KMS-11 (cell line): Measurements from ENCODE around the gene ECHS1.

Experiments
- H2AFZ ChIP-seq: fragments of 200-600 bp; sonication (generic); 2 replicates; pipeline ENCODE4 v1.6.1; 2016; ENCODE audit warnings: antibody characterized with exemption, mixed run types, low read depth
- H3K27ac ChIP-seq: fragments of 200-600 bp; sonication (generic); 2 replicates; pipeline ENCODE4 v1.6.1; 2016; ENCODE audit warnings: mild to moderate bottlenecking, mixed run types
- H3K27me3 ChIP-seq: fragments of 200-600 bp; sonication (generic); 2 replicates; pipeline ENCODE4 v1.6.1; 2017; ENCODE audit warnings: mild to moderate bottlenecking, low read depth, mixed run types, moderate library complexity; ENCODE audit not compliant: insufficient read depth
- H3K36me3 ChIP-seq: fragments of 200-600 bp; sonication (generic); 2 replicates; pipeline ENCODE4 v1.6.1; 2017; ENCODE audit warnings: mild to moderate bottlenecking, mixed run types; ENCODE audit not compliant: insufficient read depth
- H3K4me1 ChIP-seq: fragments of 200-600 bp; sonication (generic); 2 replicates; pipeline ENCODE4 v1.6.1; 2016; ENCODE audit warnings: mild to moderate bottlenecking, low read depth, mixed run types; ENCODE audit not compliant: poor library complexity, severe bottlenecking
- H3K4me2 ChIP-seq: fragments of 200-600 bp; sonication (generic); 2 replicates; pipeline ENCODE4 v1.7.0; 2016; ENCODE audit warnings: mild to moderate bottlenecking, mixed run types
- H3K4me3 ChIP-seq: fragments of 200-600 bp; sonication (generic); IDR thresholded peaks from 2 replicates; pipeline ENCODE4 v1.6.1; 2017; ENCODE audit warnings: low read depth, low read length, mixed read lengths; ENCODE audit not compliant: insufficient read depth
- H3K79me2 ChIP-seq: fragments of 200-600 bp; sonication (generic); 2 replicates; pipeline ENCODE4 v1.6.1; 2016; ENCODE audit warnings: low read depth, mixed run types; ENCODE audit not compliant: insufficient read depth
- H3K9ac ChIP-seq: fragments of 200-600 bp; sonication (generic); 2 replicates; pipeline ENCODE4 v1.6.1; 2016; ENCODE audit warnings: mild to moderate bottlenecking, mixed run types
- H4K20me1 ChIP-seq: fragments of 200-600 bp; sonication (generic); 2 replicates; pipeline ENCODE4 v1.6.1; 2016; ENCODE audit warnings: mild to moderate bottlenecking, mixed run types; ENCODE audit not compliant: insufficient read depth
- TF ChIP-seq, protein P1 (sequence below): fragments of 200-600 bp; sonication (generic); conservative IDR thresholded peaks from 2 replicates; pipeline ENCODE4 v1.6.1; 2017; ENCODE audit warnings: low read depth, mild to moderate bottlenecking, antibody characterized with exemption, low read length, moderate library complexity, mixed read lengths

ECHS1 gene

DNA sequence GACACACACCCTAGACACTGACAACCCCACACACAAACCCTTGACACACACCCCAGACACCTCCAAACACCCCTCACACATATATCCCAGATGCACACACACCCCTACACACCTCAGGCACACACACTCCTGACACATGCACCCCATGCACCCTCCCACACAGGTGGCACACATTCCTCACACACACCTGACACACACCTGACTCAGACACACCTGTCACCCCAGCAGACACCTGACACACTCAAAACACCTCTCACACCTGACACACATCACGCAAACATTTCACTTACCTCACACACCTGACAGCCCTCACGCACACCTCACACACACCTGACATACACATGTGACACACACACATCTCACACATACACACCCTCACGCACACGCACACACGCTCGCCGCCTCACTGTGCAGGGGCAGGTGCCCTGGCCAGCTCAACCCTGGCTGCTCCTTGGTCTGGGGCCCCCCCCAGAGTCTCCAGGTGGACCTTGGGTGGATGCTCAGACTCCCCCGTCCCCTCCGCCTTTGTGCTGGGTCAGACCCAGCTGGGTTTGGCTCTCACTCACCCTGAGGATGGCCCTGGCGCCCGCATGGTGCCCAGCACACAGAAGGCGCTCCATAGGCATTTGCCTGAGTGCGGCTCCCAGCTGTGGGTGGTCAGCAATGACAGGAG lies 33.3 kb downstream of the ECHS1 start:
- Histone ChIP-seq H2AFZ (no peak overlapping the region), H3K27me3 (peaks cover 20% of the 10 kb centered on the region; the same call in 1 of the 2 replicates), H3K4me3 (no peak overlapping the region), H3K27ac (no peak overlapping the region), H3K36me3 (no peaks in the 10 kb centered on the region), H3K79me2 (no peaks in the 10 kb centered on the region), H3K9ac (no peak overlapping the region), H4K20me1 (no peaks in the 10 kb centered on the region), H3K4me2 (no peak overlapping the region), H3K4me1 (no peaks in the 10 kb centered on the region)
- TF ChIP-seq, protein P1, sequence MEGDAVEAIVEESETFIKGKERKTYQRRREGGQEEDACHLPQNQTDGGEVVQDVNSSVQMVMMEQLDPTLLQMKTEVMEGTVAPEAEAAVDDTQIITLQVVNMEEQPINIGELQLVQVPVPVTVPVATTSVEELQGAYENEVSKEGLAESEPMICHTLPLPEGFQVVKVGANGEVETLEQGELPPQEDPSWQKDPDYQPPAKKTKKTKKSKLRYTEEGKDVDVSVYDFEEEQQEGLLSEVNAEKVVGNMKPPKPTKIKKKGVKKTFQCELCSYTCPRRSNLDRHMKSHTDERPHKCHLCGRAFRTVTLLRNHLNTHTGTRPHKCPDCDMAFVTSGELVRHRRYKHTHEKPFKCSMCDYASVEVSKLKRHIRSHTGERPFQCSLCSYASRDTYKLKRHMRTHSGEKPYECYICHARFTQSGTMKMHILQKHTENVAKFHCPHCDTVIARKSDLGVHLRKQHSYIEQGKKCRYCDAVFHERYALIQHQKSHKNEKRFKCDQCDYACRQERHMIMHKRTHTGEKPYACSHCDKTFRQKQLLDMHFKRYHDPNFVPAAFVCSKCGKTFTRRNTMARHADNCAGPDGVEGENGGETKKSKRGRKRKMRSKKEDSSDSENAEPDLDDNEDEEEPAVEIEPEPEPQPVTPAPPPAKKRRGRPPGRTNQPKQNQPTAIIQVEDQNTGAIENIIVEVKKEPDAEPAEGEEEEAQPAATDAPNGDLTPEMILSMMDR, result no peak

DNA sequence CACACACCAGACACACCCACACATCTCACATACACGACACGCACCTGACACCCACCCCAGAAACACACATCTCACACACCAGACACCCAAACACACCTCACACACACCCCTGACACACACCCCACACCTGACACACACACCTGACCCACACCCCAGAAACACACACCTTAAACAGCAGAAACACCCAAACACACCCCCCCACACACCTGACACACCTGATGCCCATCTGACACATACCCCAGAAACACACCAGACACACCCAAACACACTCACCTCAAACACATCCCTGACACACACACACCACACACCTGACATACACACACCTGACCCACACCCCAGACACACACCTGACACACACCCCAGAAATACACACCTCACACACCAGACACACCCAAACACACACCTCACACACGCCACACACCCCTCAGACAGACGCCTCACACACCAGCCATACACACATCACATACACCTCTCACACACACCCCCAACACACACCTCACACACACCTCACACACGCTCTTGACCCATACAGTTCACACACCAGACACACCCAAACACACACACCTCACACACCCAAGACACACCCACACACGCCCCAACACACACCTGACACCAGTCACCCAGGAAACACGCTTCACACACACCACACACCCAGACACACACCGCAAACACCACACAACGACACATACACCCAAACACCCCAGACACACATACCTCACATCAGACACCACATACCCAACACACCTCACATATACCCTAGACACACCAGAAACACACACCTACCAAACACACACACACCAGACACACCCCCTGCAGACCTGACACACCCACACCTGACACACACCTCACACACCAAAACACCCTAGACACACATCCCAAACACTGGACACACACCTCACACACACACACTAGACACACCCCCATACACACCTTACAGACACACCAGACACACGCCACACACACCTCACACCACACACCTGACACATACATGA lies 34.8 kb downstream of the ECHS1 start:
- Histone ChIP-seq H3K36me3 (no peaks in the 10 kb centered on the region), H3K79me2 (no peaks in the 10 kb centered on the region), H4K20me1 (no peaks in the 10 kb centered on the region), H3K4me2 (no peak overlapping the region), H3K9ac (no peak overlapping the region), H3K4me3 (no peak overlapping the region), H2AFZ (no peak overlapping the region), H3K27ac (no peak overlapping the region), H3K4me1 (no peaks in the 10 kb centered on the region), H3K27me3 (peaks cover 17% of the 10 kb centered on the region; the same call in 1 of the 2 replicates)
- TF ChIP-seq, protein P1, result no peak

DNA sequence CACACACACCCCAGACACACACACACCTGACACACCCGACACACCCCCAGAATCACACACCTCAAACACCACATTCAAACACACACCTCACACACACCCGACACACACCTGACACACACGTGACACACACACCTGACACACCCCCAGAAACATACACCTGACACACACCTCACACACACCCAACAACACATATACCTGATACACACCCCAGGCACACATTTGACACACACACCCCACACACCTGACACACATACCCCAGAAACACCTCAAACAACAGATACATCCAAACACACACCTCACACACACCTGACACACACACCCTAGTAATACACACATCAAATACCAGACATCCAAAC lies 35.8 kb downstream of the ECHS1 start:
- Histone ChIP-seq H3K27ac (no peak overlapping the region), H3K79me2 (no peaks in the 10 kb centered on the region), H3K27me3 (peaks cover 20% of the 10 kb centered on the region), H4K20me1 (no peaks in the 10 kb centered on the region), H3K4me3 (no peak overlapping the region), H3K9ac (no peak overlapping the region), H3K4me2 (no peak overlapping the region), H3K4me1 (no peaks in the 10 kb centered on the region), H2AFZ (no peak overlapping the region), H3K36me3 (no peaks in the 10 kb centered on the region)
- TF ChIP-seq, protein P1, result no peak

DNA sequence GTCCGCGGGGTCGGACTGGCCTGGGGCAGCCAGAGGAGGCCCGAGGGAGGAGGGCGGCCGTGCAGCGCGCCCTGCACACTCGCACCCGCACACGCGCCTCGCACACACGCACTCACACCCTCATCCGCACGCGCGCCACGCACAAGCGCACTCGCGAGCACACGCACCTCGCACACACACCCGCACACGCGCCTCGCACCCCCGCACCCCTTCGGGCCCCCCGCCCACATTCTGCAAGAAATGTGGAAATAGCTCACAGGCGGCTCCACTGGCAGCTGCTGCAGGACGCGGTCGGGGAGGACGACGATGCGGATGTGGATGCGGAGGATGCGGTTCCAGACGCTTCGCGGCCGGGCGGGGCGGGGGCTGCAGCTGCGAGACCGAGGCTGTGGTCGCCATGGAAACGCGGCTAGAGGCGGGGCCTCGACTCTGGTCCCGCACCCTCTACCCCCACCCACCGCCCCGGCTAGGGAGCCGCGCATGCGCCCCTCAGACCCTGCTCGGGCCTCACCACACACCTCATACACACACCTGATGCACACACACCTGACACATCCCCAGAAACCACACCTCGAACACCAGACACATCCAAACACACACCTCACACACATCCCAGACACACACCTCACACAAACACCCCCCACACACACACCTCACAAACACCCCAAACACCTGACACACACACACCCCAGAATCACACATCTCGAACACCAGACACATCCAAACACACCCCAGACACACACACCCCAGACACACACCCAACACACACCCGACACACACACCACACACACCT lies 36.4 kb downstream of the ECHS1 start, which contains the start of gene CALY:
Gene CALY, minus strand, starts transcription at position 320 of the 793 bp plus-strand sequence. CDS start 7,907 bp downstream, outside the sequence.
- TF ChIP-seq, protein P1, result no peak
- H2AFZ ChIP-seq, result no peak within 1 kb of the TSS
- H3K27ac ChIP-seq, result no peak within 1 kb of the TSS
- H3K4me2 ChIP-seq, result no peak within 1 kb of the TSS
- H3K79me2 ChIP-seq, result no peaks in the 10 kb centered on the region
- peaks cover 19% of the 10 kb centered on the region for H3K27me3 ChIP-seq
- no peak within 1 kb of the TSS for H3K4me3 ChIP-seq
- no peaks in the 10 kb centered on the region for H3K4me1 ChIP-seq
- no peak within 1 kb of the TSS for H3K9ac ChIP-seq
- H3K36me3 ChIP-seq, result no peaks in the 10 kb centered on the region
- no peaks in the 10 kb centered on the region for H4K20me1 ChIP-seq
